GM21526 (cell line): ENCODE data around the gene CLSTN1.
"Not testable (repeated sequence)": the region's sequence is repeated elsewhere in the genome, so short reads cannot be mapped to it uniquely, and the experiment has no call there.

Experiments used
- ATAC-seq: cut with Tn5 transposase; IDR thresholded peaks from one replicate; pipeline ENCODE4 v1.9.1; 2021; ENCODE audit warnings: moderate library complexity; ENCODE audit not compliant: unreplicated experiment, low FRiP score

Gene CLSTN1

DNA sequence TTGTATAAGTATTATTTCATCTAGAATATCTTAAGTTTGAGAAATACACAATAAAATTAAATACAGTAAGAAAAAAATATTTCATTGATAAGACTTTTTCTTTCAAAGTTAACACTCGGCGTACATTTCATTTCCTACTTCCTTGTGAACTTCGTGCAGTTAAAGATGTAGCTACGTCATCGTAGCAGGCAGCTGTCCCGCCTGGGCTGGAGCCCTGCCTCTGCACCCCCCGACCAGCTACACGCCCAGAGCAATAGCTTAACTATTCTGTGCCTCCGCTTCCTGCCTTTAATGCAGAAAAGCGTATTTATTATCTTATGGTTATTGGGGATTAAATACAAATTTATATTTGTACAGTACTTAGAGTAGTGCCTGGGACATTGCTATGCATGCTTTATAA is 53.5 kb downstream of the CLSTN1 start:
- ATAC-seq: no peak

DNA sequence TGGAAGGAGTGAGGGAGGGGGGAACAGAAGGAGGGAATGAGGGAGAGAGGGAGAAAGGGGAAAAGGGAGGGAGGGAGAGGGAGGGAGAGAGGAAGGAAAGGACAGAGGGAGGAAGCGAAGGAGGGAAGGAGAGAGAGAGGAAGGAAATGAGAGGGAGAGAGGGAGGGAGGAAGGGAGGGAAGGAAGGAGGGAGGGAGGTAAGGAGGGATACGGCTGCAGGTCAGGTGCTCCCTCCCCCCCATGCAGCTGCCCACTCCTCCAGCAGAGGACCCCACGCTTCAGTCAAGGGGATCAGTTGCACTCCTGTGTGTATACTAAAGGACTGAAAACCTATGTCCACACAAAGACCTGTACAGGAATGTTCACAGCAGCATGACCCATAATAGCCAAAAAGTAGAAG is 54.8 kb downstream of the CLSTN1 start:
- no peak for ATAC-seq

DNA sequence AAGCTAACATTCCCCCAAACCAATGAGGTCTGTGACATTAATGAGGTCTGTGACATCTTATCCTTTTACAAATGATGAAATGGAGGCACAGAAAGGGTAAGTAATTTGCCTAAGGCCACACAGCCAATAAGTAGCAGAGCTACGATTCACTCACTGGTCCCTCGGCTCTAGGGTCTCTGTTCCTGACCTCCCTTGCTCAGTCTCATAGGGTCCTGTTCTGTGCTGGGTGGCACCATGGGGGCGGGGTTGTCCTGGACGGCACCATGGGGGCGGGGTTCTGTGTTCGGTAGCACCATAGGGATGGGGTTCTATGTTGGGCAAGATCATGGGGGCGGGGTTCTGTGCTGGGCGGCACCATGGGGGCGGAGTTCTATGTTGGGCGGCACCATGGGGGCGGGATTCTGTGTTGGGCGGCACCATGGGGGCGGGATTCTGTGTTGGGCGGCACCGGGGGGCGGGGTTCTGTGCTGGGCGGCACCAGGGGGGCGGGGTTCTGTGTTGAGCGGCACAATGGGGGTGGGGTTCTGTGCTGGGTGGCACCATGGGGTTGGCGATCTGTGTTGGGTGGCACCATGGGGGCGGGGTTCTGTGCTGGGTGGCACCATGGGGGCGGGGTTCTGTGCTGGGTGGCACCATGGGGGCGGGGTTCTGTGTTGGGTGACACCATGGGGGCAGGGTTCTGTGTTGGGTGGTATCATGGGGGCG is 55.6 kb downstream of the CLSTN1 start:
- ATAC-seq: no peak

DNA sequence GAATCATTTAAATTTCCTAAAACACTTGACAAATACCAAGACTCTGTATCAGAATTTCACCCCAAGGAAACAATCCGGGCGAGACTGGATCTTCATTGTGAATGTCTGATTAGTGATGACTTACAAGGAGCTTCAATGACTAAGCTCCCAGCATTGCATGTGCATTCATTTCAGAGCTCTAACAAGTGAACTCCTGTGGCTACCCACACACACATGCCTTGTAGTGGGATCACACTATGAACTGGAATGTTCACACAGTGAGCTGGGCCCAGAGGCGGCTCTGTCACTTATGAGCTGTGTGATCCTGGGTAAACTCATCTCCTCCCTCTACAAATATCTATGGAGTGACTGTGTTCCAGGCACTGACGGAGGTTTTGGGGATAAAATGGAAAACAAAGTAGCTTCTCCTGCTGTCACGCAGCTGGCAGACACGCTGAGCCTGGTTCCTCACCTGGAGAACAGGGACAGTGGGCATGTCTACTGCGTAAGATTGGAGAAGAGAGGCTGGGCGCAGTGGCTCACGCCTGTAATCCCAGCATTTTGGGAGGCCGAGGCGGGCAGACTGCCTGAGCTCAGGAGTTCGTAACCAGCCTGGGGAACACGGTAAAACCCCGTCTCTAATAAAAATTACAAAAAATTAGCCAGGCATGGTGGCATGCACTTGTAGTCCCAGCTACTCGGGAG is 56.9 kb downstream of the CLSTN1 start:
- ATAC-seq: no peak

DNA sequence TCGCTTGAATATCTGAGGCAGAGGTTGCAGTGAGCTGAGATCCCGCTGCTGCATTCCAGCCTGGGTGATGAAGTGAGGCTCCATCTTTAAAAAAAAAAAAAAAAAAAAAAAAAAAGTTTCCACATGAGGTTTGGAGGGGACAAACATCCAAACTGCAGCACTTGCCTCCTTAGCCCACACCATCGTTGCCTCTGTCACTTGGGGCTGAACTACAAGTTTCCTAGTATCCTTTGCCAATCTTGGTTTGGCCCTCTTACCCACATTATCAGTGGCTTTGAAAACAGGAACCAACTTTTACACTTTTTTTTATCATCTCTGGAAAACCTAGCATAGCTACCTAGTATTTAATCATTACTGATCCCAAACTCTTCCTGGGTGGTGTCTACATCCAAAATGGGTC is 59.2 kb downstream of the CLSTN1 start:
- no peak for ATAC-seq

DNA sequence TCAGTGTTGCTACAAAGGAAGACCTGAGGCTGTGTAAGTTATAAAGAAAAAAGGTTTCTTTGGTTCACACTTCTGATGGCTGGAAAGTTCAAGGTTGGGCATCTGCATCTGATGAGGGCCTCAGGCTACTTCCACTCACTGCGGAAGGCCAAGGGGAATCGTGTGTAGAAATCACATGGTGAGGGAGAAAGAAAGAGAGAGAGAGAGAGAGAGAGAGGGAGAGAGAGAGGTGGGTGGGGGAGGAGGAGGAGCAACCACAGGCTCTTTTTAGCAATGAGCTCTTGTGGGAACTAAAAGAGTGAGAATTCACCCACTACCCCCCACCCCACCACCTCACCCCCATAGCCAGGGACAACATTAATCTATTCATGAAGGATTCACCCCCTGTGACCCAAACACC is 59.9 kb downstream of the CLSTN1 start:
- no peak for ATAC-seq

DNA sequence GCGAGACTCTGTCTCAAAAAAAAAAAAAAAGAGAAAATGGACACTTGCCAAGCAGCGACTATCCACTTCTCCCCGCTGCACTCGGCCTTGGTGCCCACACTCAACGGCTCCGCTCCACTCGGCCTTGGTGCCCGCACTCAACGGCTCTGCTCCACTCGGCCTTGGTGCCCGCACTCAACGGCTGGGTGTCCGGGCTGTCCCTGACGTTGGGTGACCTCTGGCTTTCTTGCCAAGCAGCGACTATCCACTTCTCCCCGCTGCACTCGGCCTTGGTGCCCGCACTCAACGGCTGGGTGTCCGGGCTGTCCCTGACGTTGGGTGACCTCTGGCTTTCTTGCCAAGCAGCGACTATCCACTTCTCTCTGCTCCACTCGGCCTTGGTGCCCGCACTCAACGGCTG is 61.3 kb downstream of the CLSTN1 start:
- ATAC-seq: not testable (repeated sequence)

DNA sequence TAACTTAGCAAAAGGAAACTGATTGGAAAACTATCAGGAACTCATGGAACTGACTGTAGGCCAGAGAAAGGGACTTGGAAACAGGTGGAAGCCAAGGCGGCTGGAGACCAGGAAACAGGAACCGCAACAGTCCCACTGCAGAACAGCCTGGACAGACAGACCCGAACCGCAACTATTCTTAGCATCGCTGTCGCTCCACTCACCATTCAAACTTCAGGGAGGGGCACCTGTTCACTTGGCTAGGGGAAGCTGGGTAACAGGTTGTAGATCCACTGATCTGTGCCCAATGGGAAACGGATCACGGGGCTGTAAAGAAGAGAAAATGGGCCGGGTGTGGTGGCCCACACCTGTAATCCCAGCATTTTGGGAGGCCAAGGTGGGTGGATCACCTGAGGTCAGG is 61.9 kb downstream of the CLSTN1 start:
- no peak for ATAC-seq

DNA sequence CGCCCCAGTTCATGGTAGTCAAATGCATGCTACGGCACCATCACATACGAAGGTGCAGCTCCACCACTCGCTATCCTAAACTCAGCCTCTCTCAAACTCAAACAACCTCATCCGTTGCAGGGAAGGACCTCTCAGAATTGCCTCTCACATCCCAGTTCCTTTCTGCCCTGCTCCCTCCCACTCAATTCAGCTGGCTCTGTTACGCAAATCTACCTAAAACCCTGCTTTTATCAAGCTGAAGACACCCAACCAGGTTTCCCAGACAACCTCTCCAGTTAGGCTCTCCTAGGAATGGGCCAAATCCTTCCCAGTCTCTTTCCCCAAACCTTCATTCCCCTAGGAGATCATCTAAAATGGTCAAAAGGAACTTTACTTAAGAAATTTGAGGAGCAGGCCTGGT is 62.9 kb downstream of the CLSTN1 start:
- no peak for ATAC-seq

DNA sequence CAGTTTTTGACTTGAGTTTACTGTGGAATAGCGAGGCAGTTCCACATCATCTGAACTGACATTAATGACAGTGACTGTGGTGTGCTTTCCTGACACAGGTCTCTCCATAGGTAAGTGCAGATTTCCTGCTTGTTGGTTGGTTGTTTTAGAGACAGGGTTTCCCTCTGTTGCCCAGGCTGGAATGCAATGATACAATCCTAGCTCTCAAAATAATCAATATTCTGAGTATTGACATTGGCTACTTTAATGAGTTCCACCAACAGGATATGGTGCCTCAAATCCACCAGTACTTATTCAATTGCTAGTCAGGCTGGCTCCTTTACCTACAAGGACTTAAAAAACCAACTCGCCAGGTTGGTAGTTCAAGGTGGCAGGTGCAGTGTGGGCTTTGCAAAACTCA is 63.8 kb downstream of the CLSTN1 start:
- ATAC-seq: no peak

DNA sequence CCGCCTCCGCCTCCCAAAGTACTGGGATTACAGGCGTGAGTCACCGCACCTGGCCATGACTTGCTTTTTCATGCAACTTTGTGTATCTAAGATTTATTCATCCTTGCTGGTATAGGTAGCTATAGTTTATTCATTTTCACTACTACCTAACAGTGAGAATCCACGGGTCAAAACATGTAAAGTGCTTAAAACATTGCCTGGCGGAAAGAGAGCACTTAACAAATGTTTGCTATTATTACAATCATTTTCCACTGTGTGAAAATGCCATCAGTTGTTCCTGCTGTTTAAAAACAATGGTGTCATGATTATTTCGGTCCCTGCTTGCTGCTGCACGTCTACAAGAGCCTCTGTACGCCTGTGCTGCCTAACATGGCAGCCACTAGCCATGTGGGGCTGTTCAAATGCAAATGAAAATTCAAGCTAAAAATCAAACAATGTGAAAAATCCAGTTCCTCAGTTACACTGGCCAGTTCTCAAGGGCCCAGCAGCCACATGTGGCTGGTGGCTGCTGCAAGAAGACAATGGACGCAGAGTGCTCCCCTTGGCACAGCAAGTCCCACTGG is 65.1 kb downstream of the CLSTN1 start:
- ATAC-seq: no peak

DNA sequence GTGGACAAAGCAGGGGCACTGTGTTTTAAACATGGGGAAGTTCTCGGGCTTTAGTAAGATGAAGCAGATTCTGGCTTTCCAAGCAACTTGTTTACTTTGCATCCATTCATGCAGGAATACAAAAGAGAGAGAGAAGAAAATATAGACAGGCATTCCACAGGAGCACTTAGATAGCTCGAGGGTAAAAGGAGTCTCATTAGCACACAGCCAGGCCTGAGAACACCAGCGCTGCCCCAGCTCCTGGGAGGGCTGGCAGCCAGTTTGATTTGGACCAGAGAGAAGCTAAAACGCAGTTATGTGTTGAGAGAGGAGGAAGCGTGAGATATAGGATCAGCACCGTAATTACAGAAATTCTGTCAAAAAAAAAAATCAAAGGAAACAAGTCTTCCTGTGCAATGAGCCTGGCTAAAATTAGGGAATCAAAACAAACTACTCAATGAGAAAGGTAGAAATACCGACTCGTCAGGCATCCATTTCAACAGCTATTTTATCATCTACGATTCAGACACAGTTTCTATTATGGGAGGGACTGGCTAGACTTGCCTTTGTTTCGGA is 68.2 kb downstream of the CLSTN1 start:
- ATAC-seq: no peak

DNA sequence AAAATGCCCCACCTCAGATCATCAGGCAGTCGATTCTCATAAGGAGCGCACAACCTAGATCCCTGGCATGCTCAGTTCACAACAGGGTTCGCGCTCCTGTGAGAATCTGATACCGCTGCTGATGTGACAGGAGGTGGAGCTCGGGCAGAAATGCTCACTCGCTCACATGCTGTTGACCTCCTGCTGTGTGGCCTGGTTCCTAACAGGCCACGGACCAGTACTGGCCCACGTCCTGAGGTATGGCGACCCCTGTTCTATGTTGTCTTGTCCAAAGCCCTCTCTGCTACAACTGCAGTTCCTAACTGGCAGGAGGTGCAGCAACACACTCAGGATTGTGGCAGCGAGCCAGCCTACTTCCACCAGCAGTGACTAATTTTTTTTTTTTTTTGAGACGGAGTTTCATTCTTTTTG is 70.6 kb downstream of the CLSTN1 start:
- no peak for ATAC-seq

DNA sequence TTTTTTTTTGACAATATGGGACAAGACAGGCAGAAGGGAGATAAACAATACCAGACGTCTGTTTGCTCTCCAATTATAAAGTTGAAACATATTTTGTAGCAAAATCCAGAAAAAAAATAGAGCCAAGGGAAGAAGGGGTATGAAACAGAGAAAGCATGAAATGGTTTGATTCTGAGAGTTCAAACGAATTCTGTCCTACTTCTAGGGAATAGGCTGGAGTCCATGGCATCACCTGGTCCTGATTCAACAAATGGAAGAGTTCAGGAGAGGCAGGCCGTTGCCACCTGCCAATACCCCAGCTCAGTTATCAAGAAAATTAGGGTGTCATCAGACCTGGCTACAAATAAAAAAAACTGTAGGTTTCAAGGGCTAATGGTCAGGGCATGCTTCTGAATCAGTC is 71.8 kb downstream of the CLSTN1 start:
- no peak for ATAC-seq

DNA sequence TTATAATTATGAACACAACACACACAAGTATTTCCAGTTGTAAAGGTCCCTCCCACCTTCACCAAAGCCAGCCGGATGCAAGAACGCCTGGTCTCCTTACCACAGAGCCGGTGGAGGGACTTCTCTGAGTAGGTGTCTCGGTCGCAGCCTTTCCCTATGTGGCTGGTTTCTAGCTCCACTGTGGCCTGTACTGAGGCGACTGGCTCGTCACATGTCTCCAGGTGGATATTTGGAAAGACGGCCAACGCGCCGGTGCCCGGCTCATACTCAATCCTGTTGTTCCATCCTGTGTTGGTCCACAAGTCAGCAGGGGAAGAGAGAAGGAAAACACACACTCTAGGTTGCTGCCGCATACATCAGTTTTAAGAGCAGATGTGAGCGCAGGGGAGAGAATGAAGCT is 74.4 kb downstream of the CLSTN1 start:
- no peak for ATAC-seq

DNA sequence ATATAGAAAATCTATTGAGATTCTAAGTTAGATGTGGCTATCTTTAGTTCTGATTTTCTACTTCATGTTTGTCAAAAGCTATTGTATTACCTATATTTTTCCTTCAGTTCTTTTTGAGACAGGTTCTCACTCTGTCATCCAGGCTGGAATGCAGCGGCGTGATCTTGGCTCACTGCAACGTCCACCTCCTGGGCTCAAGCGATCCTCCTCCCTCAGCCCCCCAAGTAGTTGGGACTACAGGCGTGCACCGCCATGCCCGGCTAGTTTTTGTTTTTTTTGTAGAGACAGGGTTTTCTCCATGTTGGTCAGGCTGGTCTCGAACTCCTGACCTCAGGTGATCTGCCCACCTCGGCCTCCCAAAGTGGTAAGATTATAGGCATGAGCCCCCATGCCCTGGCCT is 75.4 kb downstream of the CLSTN1 start:
- ATAC-seq: not testable (repeated sequence)

DNA sequence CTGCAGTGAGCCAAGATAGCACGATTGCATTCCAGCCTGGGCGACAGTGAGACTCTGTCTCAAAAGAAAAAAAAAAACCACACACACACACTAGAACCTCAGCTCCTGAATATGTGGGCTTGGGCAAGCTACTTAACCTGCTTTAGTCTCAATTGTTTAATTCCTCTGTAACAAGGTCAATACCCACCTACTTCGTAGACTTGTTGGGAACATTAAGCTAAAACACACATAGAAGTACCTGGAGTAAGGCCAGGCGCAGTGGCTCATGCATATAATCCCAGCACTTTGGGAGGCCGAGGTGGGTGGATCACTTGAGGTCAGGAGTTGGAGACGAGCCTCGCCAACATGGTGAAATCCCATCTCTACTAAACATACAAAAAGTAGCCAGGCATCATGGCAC is 77.1 kb downstream of the CLSTN1 start:
- ATAC-seq: no peak

DNA sequence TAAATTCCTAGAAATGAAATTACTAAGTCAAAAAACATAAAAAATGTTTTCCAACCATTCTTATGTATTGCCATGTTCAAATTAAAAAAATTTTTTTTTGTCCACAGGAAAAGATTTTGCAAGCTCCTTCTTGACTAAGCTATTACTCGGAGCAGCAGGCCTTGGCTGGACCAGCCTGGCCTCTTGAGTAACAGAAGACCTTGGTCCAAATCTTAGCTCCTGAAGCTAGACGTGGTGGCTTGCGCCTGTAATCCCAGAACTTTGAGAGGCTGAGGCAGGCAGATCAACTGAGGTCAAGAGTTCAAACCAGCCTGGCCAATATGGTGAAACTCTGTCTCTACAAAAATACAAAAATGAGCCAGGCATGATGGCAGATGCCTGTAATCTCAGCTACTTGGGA is 77.6 kb downstream of the CLSTN1 start:
- no peak for ATAC-seq

DNA sequence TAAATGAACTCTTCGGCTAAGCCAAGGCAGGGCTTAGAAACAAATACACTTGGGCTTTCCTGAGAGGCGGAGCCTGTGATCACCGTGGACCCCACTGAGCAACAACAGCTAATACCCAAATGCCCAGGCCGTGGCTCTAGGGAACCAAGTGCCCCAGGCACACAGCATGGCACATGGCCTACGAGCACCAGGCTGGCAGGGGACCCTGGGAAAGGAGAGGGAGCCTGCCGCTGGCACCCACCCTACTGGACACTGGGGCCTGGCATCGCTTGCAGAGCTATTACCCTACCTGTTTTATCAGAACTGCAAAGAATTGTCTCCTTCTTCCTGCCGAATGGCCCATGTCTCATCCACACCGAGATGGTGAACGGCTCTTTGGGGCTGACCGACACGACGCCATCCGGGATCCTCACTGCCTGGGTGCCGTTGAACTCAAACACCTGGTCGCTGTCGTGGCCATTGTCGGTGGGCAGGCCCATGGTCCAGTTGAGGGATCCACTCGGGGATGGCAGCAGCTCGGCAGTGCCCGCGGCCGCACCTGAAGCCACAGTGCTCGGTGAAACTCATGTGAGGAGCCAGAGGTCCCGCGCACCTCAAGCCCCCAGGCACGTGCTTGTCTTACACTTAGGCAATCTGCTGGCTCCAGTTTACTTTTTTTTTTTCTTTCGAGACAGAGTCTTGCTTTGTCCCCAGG is 79.5 kb downstream of the CLSTN1 start:
- ATAC-seq: no peak

DNA sequence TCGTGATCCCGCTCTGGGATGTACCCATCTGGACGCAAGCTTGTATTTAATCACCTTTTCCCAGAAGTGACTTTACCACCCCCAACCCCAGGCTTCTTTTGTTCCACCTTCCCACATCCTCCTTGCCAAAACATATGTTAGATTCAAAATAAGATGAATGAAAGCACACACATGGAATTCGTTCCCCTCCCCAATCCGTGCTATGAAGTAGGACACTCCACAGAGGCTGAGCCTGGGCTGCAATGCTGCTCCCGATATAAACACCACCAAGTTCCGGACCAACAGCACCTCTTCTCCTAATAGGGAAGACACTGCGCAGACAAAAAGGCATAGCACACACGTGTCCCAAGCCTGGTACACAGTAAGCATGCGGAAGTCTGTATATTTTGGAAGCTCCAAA is 86.1 kb downstream of the CLSTN1 start:
- ATAC-seq: no peak

DNA sequence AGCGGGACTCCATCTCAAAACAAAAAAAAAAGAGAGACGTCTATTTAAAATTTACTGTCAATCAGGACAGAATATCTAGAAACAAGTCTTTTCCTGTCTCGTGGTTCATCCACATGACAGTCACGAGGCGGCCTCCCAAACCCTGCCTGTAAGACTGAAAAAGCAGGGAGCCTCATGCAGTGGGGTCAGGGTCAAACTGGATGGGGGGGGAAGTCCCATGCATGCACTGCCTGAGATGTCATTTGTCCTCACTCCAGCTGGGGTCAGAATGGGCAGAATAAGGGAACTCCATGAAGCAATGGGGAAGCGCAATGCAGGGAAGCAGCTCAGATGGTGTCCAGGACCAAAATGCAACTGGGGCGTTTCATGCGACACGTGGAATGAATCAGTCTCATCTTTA is 86.7 kb downstream of the CLSTN1 start:
- ATAC-seq: no peak
